HL-60 (cell line): ENCODE results near the gene TCHH.

Experiments used
- DNase-seq, 2 experiments: peaks; one replicate each; pipeline ENCODE4 v3.0.0-alpha.2; 2010 to 2020; ENCODE audit warnings: low read depth in 1 of 2, low spot score in 1 of 2
- H3K27ac ChIP-seq: fragments of 250-450 bp; sonication (Bioruptor Pico); replicated peaks from 2 replicates; pipeline ENCODE4 v1.5.1; 2020; ENCODE audit warnings: mild to moderate bottlenecking, moderate library complexity
- H3K27me3 ChIP-seq: fragments of 250-450 bp; sonication (Bioruptor Pico); 2 replicates; pipeline ENCODE4 v1.5.1; 2021; ENCODE audit warnings: mild to moderate bottlenecking, moderate library complexity; ENCODE audit not compliant: insufficient read depth, poor library complexity, severe bottlenecking
- H3K4me3 ChIP-seq: replicated peaks from 2 replicates; pipeline ENCODE4 v1.5.1; 2011; ENCODE audit warnings: mild to moderate bottlenecking, control low read depth, low read length; ENCODE audit not compliant: insufficient read depth
- GABPA ChIP-seq: IDR thresholded peaks from 2 replicates; pipeline ENCODE4 v1.6.1; 2012; ENCODE audit warnings: low read depth
- POLR2AphosphoS5 ChIP-seq: IDR thresholded peaks from 2 replicates; pipeline ENCODE4 v1.6.1; 2012; ENCODE audit warnings: low read depth
- SPI1 ChIP-seq: IDR thresholded peaks from 2 replicates; pipeline ENCODE4 v1.6.1; 2012; ENCODE audit warnings: low read depth, mild to moderate bottlenecking, borderline replicate concordance
- long read RNA-seq: library from polyadenylated mRNA; unstranded; transcript quantifications from one replicate; pipeline ENCODE4 v2.0.0, GENCODE V29; 2020
- TF ChIP-seq, protein P1 (sequence below): IDR thresholded peaks from 2 replicates; pipeline ENCODE4 v1.6.1; 2012; ENCODE audit warnings: low read depth; ENCODE audit not compliant: insufficient replicate concordance
- TF ChIP-seq, protein P2 (sequence below): IDR thresholded peaks from one replicate; pipeline ENCODE4 v1.5.1; 2011; ENCODE audit warnings: low read length, control low read depth, inconsistent platforms; ENCODE audit not compliant: insufficient read depth

The TCHH gene, protein sequence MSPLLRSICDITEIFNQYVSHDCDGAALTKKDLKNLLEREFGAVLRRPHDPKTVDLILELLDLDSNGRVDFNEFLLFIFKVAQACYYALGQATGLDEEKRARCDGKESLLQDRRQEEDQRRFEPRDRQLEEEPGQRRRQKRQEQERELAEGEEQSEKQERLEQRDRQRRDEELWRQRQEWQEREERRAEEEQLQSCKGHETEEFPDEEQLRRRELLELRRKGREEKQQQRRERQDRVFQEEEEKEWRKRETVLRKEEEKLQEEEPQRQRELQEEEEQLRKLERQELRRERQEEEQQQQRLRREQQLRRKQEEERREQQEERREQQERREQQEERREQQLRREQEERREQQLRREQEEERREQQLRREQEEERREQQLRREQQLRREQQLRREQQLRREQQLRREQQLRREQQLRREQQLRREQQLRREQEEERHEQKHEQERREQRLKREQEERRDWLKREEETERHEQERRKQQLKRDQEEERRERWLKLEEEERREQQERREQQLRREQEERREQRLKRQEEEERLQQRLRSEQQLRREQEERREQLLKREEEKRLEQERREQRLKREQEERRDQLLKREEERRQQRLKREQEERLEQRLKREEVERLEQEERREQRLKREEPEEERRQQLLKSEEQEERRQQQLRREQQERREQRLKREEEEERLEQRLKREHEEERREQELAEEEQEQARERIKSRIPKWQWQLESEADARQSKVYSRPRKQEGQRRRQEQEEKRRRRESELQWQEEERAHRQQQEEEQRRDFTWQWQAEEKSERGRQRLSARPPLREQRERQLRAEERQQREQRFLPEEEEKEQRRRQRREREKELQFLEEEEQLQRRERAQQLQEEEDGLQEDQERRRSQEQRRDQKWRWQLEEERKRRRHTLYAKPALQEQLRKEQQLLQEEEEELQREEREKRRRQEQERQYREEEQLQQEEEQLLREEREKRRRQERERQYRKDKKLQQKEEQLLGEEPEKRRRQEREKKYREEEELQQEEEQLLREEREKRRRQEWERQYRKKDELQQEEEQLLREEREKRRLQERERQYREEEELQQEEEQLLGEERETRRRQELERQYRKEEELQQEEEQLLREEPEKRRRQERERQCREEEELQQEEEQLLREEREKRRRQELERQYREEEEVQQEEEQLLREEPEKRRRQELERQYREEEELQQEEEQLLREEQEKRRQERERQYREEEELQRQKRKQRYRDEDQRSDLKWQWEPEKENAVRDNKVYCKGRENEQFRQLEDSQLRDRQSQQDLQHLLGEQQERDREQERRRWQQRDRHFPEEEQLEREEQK (N-terminal part only)
- long read RNA-seq, result 0 reads

DNA sequence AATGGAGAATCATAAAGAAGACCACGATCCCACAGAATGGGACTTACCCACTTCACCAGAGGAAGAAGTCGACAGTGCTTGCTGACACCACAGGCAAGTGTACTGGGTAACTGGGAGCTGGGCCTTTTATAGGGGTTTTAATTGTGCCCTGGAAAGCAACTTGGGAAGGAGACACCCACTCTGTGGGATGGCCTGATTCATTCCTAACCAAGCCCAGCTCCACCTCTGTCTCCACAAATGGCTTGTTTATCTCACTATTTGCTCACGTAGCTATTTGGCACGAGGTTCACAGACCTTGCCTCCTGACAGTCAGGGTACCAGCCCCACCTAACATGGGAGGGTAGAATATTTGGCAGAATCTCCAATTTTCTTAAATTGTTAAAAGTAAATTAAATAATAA lies at the start of gene TCHH:
Gene TCHH, minus strand, starts transcription at position 101 of the 400 bp plus-strand sequence. CDS start 1,364 bp downstream, outside the sequence.
- TF ChIP-seq SPI1 (no peak), POLR2AphosphoS5 (no peak), GABPA (no peak)
- TF ChIP-seq, protein P1, sequence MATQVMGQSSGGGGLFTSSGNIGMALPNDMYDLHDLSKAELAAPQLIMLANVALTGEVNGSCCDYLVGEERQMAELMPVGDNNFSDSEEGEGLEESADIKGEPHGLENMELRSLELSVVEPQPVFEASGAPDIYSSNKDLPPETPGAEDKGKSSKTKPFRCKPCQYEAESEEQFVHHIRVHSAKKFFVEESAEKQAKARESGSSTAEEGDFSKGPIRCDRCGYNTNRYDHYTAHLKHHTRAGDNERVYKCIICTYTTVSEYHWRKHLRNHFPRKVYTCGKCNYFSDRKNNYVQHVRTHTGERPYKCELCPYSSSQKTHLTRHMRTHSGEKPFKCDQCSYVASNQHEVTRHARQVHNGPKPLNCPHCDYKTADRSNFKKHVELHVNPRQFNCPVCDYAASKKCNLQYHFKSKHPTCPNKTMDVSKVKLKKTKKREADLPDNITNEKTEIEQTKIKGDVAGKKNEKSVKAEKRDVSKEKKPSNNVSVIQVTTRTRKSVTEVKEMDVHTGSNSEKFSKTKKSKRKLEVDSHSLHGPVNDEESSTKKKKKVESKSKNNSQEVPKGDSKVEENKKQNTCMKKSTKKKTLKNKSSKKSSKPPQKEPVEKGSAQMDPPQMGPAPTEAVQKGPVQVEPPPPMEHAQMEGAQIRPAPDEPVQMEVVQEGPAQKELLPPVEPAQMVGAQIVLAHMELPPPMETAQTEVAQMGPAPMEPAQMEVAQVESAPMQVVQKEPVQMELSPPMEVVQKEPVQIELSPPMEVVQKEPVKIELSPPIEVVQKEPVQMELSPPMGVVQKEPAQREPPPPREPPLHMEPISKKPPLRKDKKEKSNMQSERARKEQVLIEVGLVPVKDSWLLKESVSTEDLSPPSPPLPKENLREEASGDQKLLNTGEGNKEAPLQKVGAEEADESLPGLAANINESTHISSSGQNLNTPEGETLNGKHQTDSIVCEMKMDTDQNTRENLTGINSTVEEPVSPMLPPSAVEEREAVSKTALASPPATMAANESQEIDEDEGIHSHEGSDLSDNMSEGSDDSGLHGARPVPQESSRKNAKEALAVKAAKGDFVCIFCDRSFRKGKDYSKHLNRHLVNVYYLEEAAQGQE, result no peak
- TF ChIP-seq, protein P2, sequence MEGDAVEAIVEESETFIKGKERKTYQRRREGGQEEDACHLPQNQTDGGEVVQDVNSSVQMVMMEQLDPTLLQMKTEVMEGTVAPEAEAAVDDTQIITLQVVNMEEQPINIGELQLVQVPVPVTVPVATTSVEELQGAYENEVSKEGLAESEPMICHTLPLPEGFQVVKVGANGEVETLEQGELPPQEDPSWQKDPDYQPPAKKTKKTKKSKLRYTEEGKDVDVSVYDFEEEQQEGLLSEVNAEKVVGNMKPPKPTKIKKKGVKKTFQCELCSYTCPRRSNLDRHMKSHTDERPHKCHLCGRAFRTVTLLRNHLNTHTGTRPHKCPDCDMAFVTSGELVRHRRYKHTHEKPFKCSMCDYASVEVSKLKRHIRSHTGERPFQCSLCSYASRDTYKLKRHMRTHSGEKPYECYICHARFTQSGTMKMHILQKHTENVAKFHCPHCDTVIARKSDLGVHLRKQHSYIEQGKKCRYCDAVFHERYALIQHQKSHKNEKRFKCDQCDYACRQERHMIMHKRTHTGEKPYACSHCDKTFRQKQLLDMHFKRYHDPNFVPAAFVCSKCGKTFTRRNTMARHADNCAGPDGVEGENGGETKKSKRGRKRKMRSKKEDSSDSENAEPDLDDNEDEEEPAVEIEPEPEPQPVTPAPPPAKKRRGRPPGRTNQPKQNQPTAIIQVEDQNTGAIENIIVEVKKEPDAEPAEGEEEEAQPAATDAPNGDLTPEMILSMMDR, result no peak
- no peak for DNase-seq
- H3K27me3 ChIP-seq, result peaks cover 32% of the 10 kb centered on the region
- H3K4me3 ChIP-seq, result no peak within 1 kb of the TSS
- no peak within 1 kb of the TSS for H3K27ac ChIP-seq

DNA sequence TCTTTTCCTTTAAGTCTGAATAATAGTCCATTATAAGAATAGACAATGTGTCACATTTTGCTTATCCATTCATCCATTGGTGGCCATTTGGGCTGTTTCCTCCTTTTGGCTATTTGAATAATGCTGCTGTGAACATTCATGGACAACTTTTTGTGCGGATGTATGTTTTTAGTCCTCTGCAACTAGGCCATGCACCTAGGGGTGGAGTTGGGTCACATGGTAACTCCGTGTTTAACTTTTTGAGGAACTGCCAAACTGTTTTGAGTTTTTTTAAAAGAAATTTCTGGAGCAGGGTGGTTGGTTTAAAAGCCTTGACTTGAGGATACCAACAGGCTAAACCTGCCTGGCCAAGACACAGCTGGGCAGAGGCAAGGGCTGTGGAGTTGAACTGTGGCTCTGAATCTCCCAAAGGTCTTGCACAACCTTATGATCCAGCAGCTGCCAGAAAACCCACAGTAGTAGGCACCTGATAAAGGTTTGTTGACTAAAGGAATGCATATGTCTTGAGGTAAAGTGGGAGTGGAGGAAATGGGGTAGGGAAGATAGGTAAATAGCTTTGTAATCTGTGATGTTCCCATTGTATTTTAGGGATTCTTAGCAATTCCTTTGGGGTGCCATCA lies 49.4 kb upstream of the TCHH start:
- TF ChIP-seq GABPA (no peak), SPI1 (peak; percentile 64), POLR2AphosphoS5 (no peak)
- TF ChIP-seq, protein P2, result no peak
- TF ChIP-seq, protein P1, result no peak
- Histone ChIP-seq H3K27me3 (no peaks in the 10 kb centered on the region), H3K27ac (no peak overlapping the region), H3K4me3 (no peak overlapping the region)
- DNase-seq, result peak in 1 of 2 experiments; percentile 9

DNA sequence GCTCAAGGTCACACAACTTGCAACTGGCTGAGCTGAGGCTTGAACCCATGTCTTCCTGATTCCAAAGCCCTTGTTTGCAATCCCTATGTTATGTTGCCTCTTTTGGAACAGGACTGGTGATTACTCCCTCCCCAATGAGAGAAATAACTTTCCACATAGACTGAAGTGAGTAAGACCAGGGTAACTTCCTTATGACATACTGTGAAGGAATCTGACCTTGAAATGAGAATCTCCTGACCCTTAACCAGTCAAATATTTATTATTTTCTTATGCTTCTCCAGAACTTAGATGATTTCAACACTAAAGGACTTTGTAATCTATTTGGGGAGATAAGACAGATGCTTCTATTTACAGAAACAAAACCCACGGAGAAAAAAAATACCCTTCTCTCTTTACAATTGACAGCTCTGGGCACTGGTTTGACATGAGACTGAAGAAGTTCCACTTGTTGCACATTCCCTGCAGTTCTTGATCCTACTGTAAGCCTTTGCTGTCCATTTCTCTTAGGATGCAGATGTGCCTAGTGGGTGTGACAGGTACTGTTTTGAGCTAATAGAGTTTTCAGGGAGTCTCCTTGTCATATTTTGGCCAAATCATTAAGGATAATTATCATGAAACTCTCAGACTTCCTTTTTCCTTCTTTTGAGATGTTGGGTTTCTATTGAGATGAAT lies 47.7 kb upstream of the TCHH start:
- TF ChIP-seq, protein P1, result no peak
- TF ChIP-seq, protein P2, result no peak
- no peak overlapping the region for H3K4me3 ChIP-seq
- no peaks in the 10 kb centered on the region for H3K27me3 ChIP-seq
- H3K27ac ChIP-seq, result no peak overlapping the region
- DNase-seq, result no peak
